Esophagus muscularis mucosa (tissue), 3 donors: ENCODE results near the gene RUVBL1.

Experiments used
- POLR2A ChIP-seq: fragments of 450-650 bp; IDR thresholded peaks from one replicate; pipeline ENCODE4 v1.6.1; 2017; ENCODE audit warnings: antibody characterized with exemption, moderate library complexity, mild to moderate bottlenecking, low read depth
- POLR2AphosphoS5 ChIP-seq, 2 donors: sonication (generic); formaldehyde crosslinking; IDR thresholded peaks; one replicate each; pipeline ENCODE4 v1.6.1; 2017; ENCODE audit warnings: antibody characterized with exemption in 2 of 2
- TF ChIP-seq, protein P1 (sequence below), 3 experiments: fragments of 200-600 bp in 2 of 3; fragments of 450-650 bp in 1 of 3; sonication (generic) in 2 of 3; IDR thresholded peaks; one replicate each; pipeline ENCODE4 v1.5.1; 2017 to 2019; ENCODE audit warnings: antibody characterized with exemption in 3 of 3, mild to moderate bottlenecking in 2 of 3, moderate library complexity in 1 of 3

DNA sequence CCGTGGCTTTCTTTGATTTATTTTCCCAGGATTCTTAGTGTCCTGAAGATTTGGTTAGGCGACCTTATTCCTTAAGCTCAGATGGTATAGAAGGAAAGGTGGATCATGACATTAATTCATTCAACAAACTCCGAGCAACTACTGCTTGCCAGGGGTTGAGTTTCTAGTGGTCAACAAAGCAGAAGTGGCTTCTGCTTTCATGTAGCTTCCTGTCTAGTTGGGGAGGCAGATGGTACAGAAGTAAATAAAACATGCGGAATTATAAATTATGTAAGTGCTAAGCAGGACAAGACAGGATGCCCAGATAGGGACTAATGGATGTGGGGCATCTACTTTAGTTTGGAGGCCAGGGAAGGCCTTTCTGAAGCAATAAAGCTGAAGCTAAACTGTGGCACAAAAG lies 45.2 kb upstream of the RUVBL1 start:
- TF ChIP-seq, protein P1, sequence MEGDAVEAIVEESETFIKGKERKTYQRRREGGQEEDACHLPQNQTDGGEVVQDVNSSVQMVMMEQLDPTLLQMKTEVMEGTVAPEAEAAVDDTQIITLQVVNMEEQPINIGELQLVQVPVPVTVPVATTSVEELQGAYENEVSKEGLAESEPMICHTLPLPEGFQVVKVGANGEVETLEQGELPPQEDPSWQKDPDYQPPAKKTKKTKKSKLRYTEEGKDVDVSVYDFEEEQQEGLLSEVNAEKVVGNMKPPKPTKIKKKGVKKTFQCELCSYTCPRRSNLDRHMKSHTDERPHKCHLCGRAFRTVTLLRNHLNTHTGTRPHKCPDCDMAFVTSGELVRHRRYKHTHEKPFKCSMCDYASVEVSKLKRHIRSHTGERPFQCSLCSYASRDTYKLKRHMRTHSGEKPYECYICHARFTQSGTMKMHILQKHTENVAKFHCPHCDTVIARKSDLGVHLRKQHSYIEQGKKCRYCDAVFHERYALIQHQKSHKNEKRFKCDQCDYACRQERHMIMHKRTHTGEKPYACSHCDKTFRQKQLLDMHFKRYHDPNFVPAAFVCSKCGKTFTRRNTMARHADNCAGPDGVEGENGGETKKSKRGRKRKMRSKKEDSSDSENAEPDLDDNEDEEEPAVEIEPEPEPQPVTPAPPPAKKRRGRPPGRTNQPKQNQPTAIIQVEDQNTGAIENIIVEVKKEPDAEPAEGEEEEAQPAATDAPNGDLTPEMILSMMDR (IDR thresholded peaks at IDR 0.05), result no peak
- TF ChIP-seq POLR2A (no peak), POLR2AphosphoS5 (IDR thresholded peaks at IDR 0.05) (no peak)
